Parathyroid adenoma (tissue), 2 donors: ENCODE measurements around the gene POLD2.

Experiments used
- H2AFZ ChIP-seq: fragments of 300-600 bp; sonication (generic); one replicate; pipeline ENCODE4 v1.7.0; 2017; ENCODE audit warnings: antibody characterized with exemption, mild to moderate bottlenecking
- H3K27ac ChIP-seq: fragments of 300-600 bp; sonication (generic); one replicate; pipeline ENCODE4 v1.7.0; 2017
- H3K27me3 ChIP-seq: fragments of 300-600 bp; sonication (generic); one replicate; pipeline ENCODE4 v1.7.0; 2017; ENCODE audit warnings: low read length; ENCODE audit not compliant: control insufficient read depth, insufficient read depth
- H3K36me3 ChIP-seq: fragments of 300-600 bp; sonication (generic); one replicate; pipeline ENCODE4 v1.7.0; 2017; ENCODE audit warnings: low read length; ENCODE audit not compliant: control insufficient read depth, insufficient read depth
- H3K4me1 ChIP-seq: fragments of 300-600 bp; sonication (generic); one replicate; pipeline ENCODE4 v1.7.0; 2017; ENCODE audit warnings: control low read depth
- H3K4me2 ChIP-seq: fragments of 300-600 bp; sonication (generic); one replicate; pipeline ENCODE4 v1.7.0; 2017; ENCODE audit warnings: low read length
- H3K4me3 ChIP-seq: fragments of 300-600 bp; sonication (generic); one replicate; pipeline ENCODE4 v1.7.0; 2017; ENCODE audit warnings: low read depth, low read length
- H3K79me2 ChIP-seq: fragments of 300-600 bp; sonication (generic); one replicate; pipeline ENCODE4 v1.7.0; 2017; ENCODE audit warnings: control low read depth
- H3K9ac ChIP-seq: fragments of 300-600 bp; sonication (generic); one replicate; pipeline ENCODE4 v1.7.0; 2017; ENCODE audit warnings: mild to moderate bottlenecking
- H3K9me3 ChIP-seq: fragments of 300-600 bp; sonication (generic); one replicate; pipeline ENCODE4 v1.7.0; 2017; ENCODE audit warnings: low read length; ENCODE audit not compliant: control insufficient read depth
- CTCF ChIP-seq: fragments of 300-600 bp; sonication (generic); IDR thresholded peaks from one replicate; pipeline ENCODE4 v1.7.0; 2017; ENCODE audit warnings: antibody characterized with exemption, mild to moderate bottlenecking
- donor health status: primary hyperparathyroidism.

Gene POLD2

GRCh38 chr7:44105832-44106231 is 17.5 kb downstream of the POLD2 start:
- H3K9me3 ChIP-seq = no peaks in the 10 kb centered on the region
- no peak overlapping the region for H3K9ac ChIP-seq
- H3K4me1 ChIP-seq = no peaks in the 10 kb centered on the region

GRCh38 chr7:44104860-44105771 is 18.2 kb downstream of the POLD2 start:
- H3K27ac ChIP-seq = no peak overlapping the region
- H3K9ac ChIP-seq = no peak overlapping the region
- H2AFZ ChIP-seq = no peak overlapping the region
- no peaks in the 10 kb centered on the region for H3K9me3 ChIP-seq
- no peaks in the 10 kb centered on the region for H3K4me1 ChIP-seq
- H3K79me2 ChIP-seq = no peaks in the 10 kb centered on the region
- H3K4me3 ChIP-seq = peak overlapping the region; percentile 37
- no peaks in the 10 kb centered on the region for H3K36me3 ChIP-seq
- no peak for TF ChIP-seq CTCF
- H3K4me2 ChIP-seq = peak overlapping the region; percentile 63
- H3K27me3 ChIP-seq = no peaks in the 10 kb centered on the region

More at GRCh38 chr7:44105832-44106231, 17.5 kb downstream of the POLD2 start:
- Histone ChIP-seq H3K27me3 (no peaks in the 10 kb centered on the region), H3K27ac (no peak overlapping the region), H3K4me3 (no peak overlapping the region), H3K79me2 (no peaks in the 10 kb centered on the region), H3K4me2 (no peak overlapping the region), H2AFZ (no peak overlapping the region), H3K36me3 (no peaks in the 10 kb centered on the region)
- no peak for TF ChIP-seq CTCF

GRCh38 chr7:44103923-44104859 is 19.2 kb downstream of the POLD2 start, which contains the start of gene AEBP1:
AEBP1 (plus strand) TSS chr7:44104345; CDS start chr7:44104666, 321 bp downstream.
- H3K9me3 ChIP-seq = no peaks in the 10 kb centered on the region
- TF ChIP-seq CTCF = no peak
- H2AFZ ChIP-seq = peak within 1 kb of the TSS; percentile 67
- H3K79me2 ChIP-seq = no peaks in the 10 kb centered on the region
- H3K27ac ChIP-seq = no peak within 1 kb of the TSS
- H3K4me2 ChIP-seq = peak within 1 kb of the TSS; percentile 63
- H3K4me1 ChIP-seq = no peaks in the 10 kb centered on the region
- no peaks in the 10 kb centered on the region for H3K36me3 ChIP-seq
- no peak within 1 kb of the TSS for H3K9ac ChIP-seq
- no peaks in the 10 kb centered on the region for H3K27me3 ChIP-seq
- H3K4me3 ChIP-seq = peak within 1 kb of the TSS; percentile 37

- H3K9me3 ChIP-seq = no peaks in the 10 kb centered on the region
- H3K9ac ChIP-seq = no peak overlapping the region
- TF ChIP-seq CTCF = no peak
- no peak overlapping the region for H3K27ac ChIP-seq
- no peak overlapping the region for H3K4me3 ChIP-seq
- H3K4me1 ChIP-seq = no peaks in the 10 kb centered on the region
- no peak overlapping the region for H3K4me2 ChIP-seq
- no peaks in the 10 kb centered on the region for H3K79me2 ChIP-seq
- no peaks in the 10 kb centered on the region for H3K27me3 ChIP-seq
- no peaks in the 10 kb centered on the region for H3K36me3 ChIP-seq
- no peak overlapping the region for H2AFZ ChIP-seq
Observed at GRCh38 chr7:44103566-44103922, 19.8 kb downstream of the POLD2 start.
